ENCODE results near the gene CCR5AS.
"Not testable (repeated sequence)": the region's sequence is repeated elsewhere in the genome, so short reads cannot be mapped to it uniquely, and the experiment has no call there.

Gene CCR5AS

DNA sequence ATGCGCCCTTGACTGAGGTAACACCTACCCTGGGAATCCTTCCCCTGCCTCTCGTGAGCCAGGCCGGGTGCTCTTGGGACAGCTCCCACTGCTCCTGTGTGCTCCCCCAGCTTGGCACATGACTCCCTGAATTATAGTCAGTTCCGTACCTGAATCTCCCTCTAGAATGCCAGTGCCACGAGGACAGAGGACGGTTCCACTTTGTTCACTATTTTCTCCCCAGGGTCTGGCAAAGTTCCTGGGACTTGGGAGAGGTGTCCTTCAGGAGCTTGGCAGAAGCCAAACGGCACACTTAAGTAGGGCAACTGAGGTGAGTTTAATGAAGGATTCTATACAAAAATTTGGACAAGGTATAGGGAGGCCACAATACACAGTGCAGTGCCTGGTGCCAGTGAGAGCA, 9.8 kb downstream of the CCR5AS start:
- peaks cover 0 to 14% (median 0%) of the 10 kb centered on the region in 4 donors for H3K4me1 Mint-ChIP-seq
- POLR2A ChIA-PET: interaction anchor here (0.7 kb wide), 1 partner anchor 12 kb away, joined by 3 read pairs; no protein-coding TSS in a partner anchor
- ATAC-seq (no peak), DNase-seq (no peak)
- H3K36me3 Mint-ChIP-seq: no peaks in the 10 kb centered on the region
- H3K9me3 Mint-ChIP-seq: no peaks in the 10 kb centered on the region
- peak overlapping the region in 1 of 10 donors; percentile 79 for H3K27ac Mint-ChIP-seq
- H3K27me3 Mint-ChIP-seq: peaks cover 0 to 5% (median 0%) of the 10 kb centered on the region in 5 donors
- no peak overlapping the region for H3K4me3 Mint-ChIP-seq

DNA sequence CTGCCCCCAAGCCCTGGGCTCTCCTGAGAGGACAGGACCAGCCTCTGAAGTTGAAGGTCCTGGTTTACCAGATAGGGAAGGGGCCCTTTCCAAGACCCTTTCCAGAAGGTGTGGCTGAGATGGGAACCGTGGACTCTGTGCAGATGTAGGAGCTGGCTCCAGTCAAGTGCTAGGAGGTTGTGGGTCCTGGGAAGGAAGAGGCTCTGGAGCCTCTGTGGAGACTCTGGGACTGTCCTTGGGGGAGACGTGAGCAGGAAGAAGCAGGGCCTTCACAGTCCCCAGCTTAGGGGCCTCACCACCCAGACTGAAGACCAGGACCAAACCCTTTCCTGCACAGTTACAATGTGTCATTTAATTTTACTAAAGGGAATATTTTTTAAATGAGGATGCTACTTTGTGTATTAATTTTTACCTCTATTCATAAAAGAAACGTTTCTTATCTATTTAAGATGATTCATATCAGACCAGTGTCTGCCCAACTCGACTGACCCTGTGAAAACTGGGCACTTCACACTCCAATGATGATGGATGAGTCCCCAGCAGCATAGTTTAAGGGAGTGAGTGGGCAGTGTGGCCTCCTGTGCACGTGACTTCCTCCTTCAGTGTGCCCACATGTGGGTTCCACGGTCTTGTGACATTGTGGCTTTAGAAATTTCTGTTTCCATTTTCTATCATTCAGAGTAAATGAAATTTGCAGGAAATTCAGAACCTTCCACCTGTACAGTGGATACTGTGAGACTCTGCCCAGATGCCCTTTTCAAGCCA, 10.9 kb downstream of the CCR5AS start:
- H3K4me1 Mint-ChIP-seq: peaks cover 0 to 14% (median 0%) of the 10 kb centered on the region in 4 donors
- POLR2A ChIA-PET: interaction anchor here (0.6 kb wide), 1 partner anchor 17 kb away, joined by 4 read pairs; no protein-coding TSS in a partner anchor
- H3K36me3 Mint-ChIP-seq: no peaks in the 10 kb centered on the region
- H3K4me3 Mint-ChIP-seq: no peak overlapping the region
- H3K9me3 Mint-ChIP-seq: no peaks in the 10 kb centered on the region
- DNase-seq: no peak
- no peak overlapping the region for H3K27ac Mint-ChIP-seq
- ATAC-seq: no peak
- H3K27me3 Mint-ChIP-seq: peaks cover 0 to 5% (median 0%) of the 10 kb centered on the region in 5 donors

DNA sequence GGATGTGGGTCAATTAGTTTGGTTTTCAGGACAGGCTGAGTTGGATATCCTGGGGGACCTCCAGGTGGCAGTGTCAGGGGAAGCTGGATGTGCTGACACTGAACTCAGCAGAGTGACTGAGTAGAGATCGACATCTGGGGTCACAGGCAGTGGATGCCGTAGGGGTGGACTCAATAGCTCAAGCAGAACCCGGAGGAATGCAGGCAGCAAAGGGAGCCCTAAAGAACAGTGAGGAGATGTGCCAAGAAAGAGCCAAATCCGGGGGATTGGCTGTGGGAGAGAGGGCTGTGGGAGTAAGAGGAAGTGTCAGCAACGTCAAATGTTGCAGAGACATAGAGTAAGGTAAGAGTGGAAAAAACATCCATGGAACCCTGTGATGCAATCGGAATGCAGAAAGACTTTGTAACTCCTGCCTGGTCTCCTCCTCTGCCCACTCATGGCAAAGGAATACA, 11.6 kb downstream of the CCR5AS start:
- POLR2A ChIA-PET: no interaction called here
- H3K9me3 Mint-ChIP-seq: no peaks in the 10 kb centered on the region
- DNase-seq: no peak
- peaks cover 0 to 5% (median 0%) of the 10 kb centered on the region in 5 donors for H3K27me3 Mint-ChIP-seq
- H3K27ac Mint-ChIP-seq: peak overlapping the region in 1 of 10 donors; percentile 64
- H3K4me3 Mint-ChIP-seq: peak overlapping the region in 1 of 10 donors; percentile 59
- H3K4me1 Mint-ChIP-seq: peaks cover 0 to 14% (median 0%) of the 10 kb centered on the region in 4 donors
- ATAC-seq: no peak
- H3K36me3 Mint-ChIP-seq: no peaks in the 10 kb centered on the region

DNA sequence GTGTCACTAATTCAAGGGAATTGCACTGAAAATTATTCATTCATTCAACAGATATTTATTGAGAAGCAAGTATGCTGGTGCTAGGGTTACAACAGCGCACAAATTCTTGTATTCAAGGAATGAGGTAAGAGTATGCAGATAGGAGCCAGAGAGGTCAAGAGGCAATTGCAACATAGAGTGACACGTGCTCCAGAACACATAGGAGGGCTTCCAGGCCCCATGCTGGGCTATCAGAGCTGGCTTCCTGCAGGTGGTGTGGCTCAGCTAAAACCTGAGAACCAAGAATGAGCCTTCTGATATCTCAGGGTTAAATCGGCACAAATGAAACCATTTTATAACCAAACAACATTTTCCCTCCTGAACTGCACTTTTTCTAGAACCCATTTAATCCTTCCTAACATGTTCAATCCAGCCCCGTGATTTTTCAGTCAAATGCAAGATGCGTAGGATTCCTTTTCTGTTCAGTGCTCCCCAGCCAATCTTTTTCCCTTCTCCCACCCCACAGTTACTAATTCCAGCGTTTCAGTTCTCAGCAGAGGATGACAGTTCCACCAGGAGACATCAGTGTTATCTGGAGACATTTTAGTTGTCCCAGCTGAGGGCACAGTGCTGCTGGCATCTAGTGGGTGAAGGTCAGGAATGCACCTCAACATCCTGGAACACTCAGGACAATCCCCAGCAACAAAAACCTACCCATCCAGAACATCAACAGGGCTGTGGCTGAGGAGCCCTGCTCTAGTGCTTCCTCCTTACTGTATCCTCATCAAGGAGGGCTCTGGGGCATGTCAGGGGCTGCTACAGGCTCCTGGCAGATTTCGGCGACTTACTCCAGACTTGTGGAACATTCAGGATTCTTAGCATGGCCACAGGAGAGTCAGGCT, 13.1 kb downstream of the CCR5AS start:
- H3K4me3 Mint-ChIP-seq: no peak overlapping the region
- peaks cover 0 to 5% (median 0%) of the 10 kb centered on the region in 5 donors for H3K27me3 Mint-ChIP-seq
- POLR2A ChIA-PET: no interaction called here
- no peaks in the 10 kb centered on the region for H3K9me3 Mint-ChIP-seq
- no peaks in the 10 kb centered on the region for H3K36me3 Mint-ChIP-seq
- ATAC-seq (no peak), DNase-seq (no peak)
- H3K4me1 Mint-ChIP-seq: peaks cover 0 to 14% (median 0%) of the 10 kb centered on the region in 4 donors
- peak overlapping the region in 2 of 10 donors; percentile 5 to 57 for H3K27ac Mint-ChIP-seq

DNA sequence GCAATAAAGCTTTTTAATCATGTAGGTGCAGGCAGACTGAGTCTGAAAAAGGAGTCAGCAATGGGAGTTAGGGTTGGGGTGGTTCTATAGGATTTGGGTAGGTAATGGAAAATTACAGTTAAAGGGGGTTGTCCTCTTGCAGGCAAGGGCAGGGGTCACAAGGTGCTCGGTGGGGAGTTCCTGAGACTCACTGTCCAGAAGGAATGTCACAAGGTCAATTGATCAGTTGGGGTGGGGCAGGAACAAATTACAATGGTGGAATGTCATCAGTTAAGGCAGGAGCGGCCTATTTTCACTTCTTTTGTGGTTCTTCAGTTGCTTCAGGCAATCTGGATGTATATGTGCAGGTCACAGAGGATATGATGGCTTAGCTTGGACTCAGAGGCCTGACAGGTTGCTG, 13.9 kb downstream of the CCR5AS start:
- peaks cover 0 to 14% (median 0%) of the 10 kb centered on the region in 4 donors for H3K4me1 Mint-ChIP-seq

DNA sequence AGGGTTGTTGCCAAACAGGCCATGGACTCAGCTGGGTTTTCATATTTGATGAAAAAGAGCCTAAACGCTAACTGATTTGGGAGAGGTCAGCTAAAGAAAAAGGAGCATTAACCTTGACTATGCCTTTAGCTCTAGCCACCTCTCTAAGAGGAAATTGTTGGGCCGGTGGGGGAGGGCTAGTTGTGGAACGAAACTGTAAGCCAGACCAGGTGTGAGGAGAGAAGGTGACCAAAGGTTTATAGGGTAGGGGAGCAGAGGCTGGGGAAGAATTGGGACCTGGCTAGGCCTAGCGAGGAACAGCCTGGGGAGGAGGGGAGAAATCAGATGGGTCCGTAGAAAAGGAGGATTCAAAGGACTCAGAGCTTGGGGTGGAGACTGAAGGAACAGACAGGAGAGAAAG, 15.3 kb downstream of the CCR5AS start:
- H3K4me1 Mint-ChIP-seq, H3K4me3 Mint-ChIP-seq, H3K27ac Mint-ChIP-seq, DNase-seq, ATAC-seq, POLR2A ChIA-PET, H3K27me3 Mint-ChIP-seq, H3K36me3 Mint-ChIP-seq, H3K9me3 Mint-ChIP-seq: not testable (repeated sequence)

More for the DNA sequence above, 13.9 kb downstream of the CCR5AS start:
- no peaks in the 10 kb centered on the region for H3K36me3 Mint-ChIP-seq
- peaks cover 0 to 5% (median 0%) of the 10 kb centered on the region in 5 donors for H3K27me3 Mint-ChIP-seq
- peak overlapping the region in 2 of 10 donors; percentile 9 to 69 for H3K27ac Mint-ChIP-seq
- H3K9me3 Mint-ChIP-seq: no peaks in the 10 kb centered on the region
- DNase-seq (no peak), ATAC-seq (no peak)
- H3K4me3 Mint-ChIP-seq: no peak overlapping the region
- POLR2A ChIA-PET: no interaction called here

DNA sequence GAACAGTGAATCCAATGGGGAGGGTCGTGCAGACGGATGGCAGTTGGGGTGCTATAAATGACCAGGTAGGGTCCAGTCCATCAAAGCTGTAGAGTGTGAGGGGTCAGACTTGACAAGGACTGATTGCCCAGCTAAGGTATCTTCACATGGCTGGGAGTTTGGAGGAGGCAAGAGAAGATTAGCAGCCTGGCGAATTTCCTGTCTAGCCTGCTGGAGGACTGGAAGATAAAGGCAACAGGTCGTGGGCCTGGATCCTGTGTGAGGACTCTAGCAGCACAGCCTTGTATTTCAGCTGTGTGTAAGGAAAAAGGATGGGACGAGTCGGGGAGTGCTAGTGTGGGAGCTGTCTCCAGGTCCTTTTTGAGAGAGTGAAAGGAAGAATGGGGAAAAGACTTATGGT, 17.6 kb downstream of the CCR5AS start:
- no peak overlapping the region for H3K27ac Mint-ChIP-seq
- no peaks in the 10 kb centered on the region for H3K9me3 Mint-ChIP-seq
- peaks cover 0 to 12% (median 3%) of the 10 kb centered on the region in 4 donors for H3K4me1 Mint-ChIP-seq
- POLR2A ChIA-PET: no interaction called here
- H3K27me3 Mint-ChIP-seq: peaks cover 0 to 8% (median 6%) of the 10 kb centered on the region in 5 donors
- no peak overlapping the region for H3K4me3 Mint-ChIP-seq
- H3K36me3 Mint-ChIP-seq: no peaks in the 10 kb centered on the region
- ATAC-seq (no peak), DNase-seq (no peak)

DNA sequence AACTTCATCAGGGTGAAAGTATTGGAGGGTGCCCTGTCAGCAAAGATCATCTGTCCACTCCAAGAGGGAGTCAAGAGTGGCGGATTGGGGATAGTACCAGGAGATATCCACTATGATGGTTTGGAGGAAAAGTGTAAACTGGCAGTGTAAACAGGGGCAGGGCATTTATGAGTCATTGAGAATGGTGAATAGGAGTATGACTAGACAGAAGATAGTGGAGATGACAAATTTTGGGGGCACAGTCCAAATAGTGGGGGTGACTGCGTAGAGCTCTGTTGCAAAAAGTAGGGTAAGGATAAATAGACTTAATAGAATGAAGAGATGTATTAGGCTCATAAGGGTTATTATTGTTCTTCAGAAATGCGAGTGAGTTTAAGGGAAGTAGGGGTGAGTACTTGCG, 18.0 kb downstream of the CCR5AS start:
- H3K36me3 Mint-ChIP-seq, DNase-seq, H3K27me3 Mint-ChIP-seq, H3K4me3 Mint-ChIP-seq, ATAC-seq, POLR2A ChIA-PET, H3K27ac Mint-ChIP-seq, H3K9me3 Mint-ChIP-seq: not testable (repeated sequence)
- peaks cover 2 to 17% (median 5%) of the 10 kb centered on the region in 4 donors for H3K4me1 Mint-ChIP-seq

DNA sequence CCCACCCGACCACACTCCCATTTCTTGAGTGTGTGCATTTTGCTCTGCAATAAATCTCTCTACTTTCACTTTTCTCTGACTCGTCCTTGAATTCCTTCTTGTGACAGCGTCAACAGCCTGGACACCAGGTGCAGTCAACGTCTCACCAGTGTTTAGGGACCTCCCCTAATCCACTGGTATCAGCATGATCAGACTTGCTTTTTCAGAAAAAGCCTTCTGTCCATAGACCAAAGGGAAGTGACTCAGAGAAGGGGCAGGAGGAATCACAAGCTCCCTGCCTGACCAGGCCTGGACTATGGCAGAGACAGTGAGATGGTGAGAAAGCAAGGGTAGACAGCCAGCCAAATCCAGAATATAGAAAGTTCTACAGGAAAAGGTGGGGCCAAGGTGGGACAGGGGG, 20.7 kb downstream of the CCR5AS start:
- H3K27ac Mint-ChIP-seq: no peak overlapping the region
- ATAC-seq (no peak), DNase-seq (no peak)
- H3K27me3 Mint-ChIP-seq: peaks cover 0 to 9% (median 6%) of the 10 kb centered on the region in 5 donors
- no peaks in the 10 kb centered on the region for H3K36me3 Mint-ChIP-seq
- H3K4me3 Mint-ChIP-seq: no peak overlapping the region
- POLR2A ChIA-PET: interaction anchor here (1.0 kb wide), 1 partner anchor 22 kb away, joined by 3 read pairs; no protein-coding TSS in a partner anchor
- peaks cover 7 to 28% (median 13%) of the 10 kb centered on the region in 4 donors for H3K4me1 Mint-ChIP-seq
- no peaks in the 10 kb centered on the region for H3K9me3 Mint-ChIP-seq

DNA sequence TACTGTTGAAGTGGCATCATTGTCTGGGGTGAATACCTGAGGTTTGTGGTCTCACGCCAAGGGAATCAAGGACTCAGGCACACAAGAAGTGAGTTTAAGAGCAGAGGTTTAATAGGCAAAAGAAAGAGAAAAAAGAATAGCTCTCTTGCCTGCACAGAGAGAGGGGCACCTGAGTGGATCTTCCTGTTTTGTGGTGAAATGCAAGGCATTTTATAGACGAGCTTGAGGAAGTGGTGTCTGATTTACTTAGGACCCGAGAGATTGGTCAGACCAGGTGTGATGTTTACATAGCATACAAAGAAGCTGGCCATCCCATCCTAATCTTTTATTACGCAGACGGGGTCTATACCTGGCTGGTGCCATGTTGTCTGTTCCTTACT, 22.9 kb downstream of the CCR5AS start:
- peak overlapping the region in 2 of 10 donors; percentile 17 to 75 for H3K27ac Mint-ChIP-seq

DNA sequence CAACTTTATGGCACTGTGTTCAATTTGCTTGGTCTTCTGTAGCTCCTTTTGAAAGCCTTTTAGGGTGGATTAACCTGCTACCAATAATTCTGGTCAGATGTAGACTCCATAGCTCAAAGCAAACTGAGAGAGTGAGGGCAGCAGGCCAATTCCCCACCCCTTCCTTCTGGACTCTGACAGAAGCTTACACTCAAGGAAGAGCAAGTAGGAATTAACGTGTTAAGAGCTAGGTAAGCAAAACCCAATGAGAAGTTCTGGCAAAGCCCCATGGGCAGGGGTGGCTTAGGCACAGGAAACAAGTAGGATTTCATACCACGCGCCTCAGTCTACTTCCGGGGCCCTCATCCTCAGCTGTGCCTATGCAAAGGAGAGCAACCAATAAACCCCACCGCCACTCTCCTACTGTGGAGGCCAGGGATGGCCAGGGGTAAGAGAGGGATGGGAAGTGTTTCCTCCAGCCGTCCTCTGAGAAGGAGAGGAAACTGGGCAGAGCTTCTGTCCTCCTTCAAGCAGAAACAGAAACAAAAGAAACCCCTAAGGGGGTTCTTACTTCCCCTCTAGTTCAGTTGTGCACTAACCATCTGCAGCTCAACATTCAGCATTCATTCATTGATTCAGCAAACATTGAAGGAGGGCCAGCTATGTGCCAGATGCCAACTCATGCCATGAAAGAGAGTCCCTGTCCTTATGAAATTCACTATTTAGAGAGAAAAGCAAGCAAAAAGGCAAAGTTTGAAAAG, 23.5 kb downstream of the CCR5AS start:
- ATAC-seq: no peak
- Mint-ChIP-seq H3K27ac (peak overlapping the region in 2 of 10 donors; percentile 17 to 75), H3K9me3 (no peaks in the 10 kb centered on the region), H3K27me3 (peaks cover 0 to 9% (median 6%) of the 10 kb centered on the region in 5 donors), H3K4me1 (peaks cover 7 to 41% (median 23%) of the 10 kb centered on the region in 4 donors), H3K36me3 (no peaks in the 10 kb centered on the region), H3K4me3 (peak overlapping the region in 2 of 10 donors; percentile 24 to 50)
- no peak for DNase-seq
- POLR2A ChIA-PET: interaction anchor here (0.5 to 0.6 kb wide), 2 partner anchors 163 to 464 kb away, joined by 3 to 4 read pairs; no protein-coding TSS in a partner anchor

More for the DNA sequence above, 22.9 kb downstream of the CCR5AS start:
- POLR2A ChIA-PET: no interaction called here
- H3K9me3 Mint-ChIP-seq: no peaks in the 10 kb centered on the region
- H3K4me3 Mint-ChIP-seq: peak overlapping the region in 2 of 10 donors; percentile 24 to 50
- ATAC-seq (no peak), DNase-seq (no peak)
- H3K4me1 Mint-ChIP-seq: peaks cover 7 to 40% (median 22%) of the 10 kb centered on the region in 4 donors
- H3K36me3 Mint-ChIP-seq: no peaks in the 10 kb centered on the region
- peaks cover 0 to 9% (median 6%) of the 10 kb centered on the region in 5 donors for H3K27me3 Mint-ChIP-seq

DNA sequence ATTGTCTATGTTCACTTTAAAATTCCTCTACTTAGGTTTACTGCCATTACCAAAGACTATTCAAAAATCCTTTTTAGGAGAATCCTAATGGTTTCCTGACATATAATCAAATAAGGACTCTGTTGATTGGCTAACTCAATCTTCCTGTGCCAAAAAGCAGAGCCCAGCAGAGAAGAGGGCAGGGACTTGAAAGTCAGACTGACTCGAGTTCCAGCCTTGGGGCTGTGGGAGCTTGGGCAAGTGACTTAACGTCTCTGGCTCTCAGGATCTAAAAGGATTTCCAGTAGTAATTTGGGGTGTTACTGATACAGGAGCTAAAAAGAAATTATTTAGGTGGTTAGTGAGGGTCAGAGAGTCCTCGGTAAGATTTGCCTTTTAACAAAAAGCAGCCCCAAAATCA, 25.2 kb downstream of the CCR5AS start:
- peaks cover 0 to 9% (median 6%) of the 10 kb centered on the region in 5 donors for H3K27me3 Mint-ChIP-seq
- POLR2A ChIA-PET: no interaction called here
- no peak overlapping the region for H3K27ac Mint-ChIP-seq
- ATAC-seq: no peak
- H3K9me3 Mint-ChIP-seq: no peaks in the 10 kb centered on the region
- no peak overlapping the region for H3K4me3 Mint-ChIP-seq
- H3K36me3 Mint-ChIP-seq: no peaks in the 10 kb centered on the region
- H3K4me1 Mint-ChIP-seq: peaks cover 7 to 45% (median 27%) of the 10 kb centered on the region in 4 donors
- no peak for DNase-seq
